ENCODE data around the gene ATG16L1.

The ATG16L1 gene

GRCh38 chr2:233328922-233329321 is 77.4 kb downstream of the ATG16L1 start:
- TF ChIP-seq, protein P1, sequence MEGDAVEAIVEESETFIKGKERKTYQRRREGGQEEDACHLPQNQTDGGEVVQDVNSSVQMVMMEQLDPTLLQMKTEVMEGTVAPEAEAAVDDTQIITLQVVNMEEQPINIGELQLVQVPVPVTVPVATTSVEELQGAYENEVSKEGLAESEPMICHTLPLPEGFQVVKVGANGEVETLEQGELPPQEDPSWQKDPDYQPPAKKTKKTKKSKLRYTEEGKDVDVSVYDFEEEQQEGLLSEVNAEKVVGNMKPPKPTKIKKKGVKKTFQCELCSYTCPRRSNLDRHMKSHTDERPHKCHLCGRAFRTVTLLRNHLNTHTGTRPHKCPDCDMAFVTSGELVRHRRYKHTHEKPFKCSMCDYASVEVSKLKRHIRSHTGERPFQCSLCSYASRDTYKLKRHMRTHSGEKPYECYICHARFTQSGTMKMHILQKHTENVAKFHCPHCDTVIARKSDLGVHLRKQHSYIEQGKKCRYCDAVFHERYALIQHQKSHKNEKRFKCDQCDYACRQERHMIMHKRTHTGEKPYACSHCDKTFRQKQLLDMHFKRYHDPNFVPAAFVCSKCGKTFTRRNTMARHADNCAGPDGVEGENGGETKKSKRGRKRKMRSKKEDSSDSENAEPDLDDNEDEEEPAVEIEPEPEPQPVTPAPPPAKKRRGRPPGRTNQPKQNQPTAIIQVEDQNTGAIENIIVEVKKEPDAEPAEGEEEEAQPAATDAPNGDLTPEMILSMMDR (IDR thresholded peaks at IDR 0.05; ENCODE audit: low read length), result no peak
- TF ChIP-seq EZH2 (IDR thresholded peaks at IDR 0.05; ENCODE audit: borderline replicate concordance, low read length), result no peak
- no peak overlapping the region for H3K27ac ChIP-seq (ENCODE audit: low read depth, low read length, poor library complexity, severe bottlenecking)
- H2AFZ ChIP-seq (ENCODE audit: low read length), result no peak overlapping the region

DNA sequence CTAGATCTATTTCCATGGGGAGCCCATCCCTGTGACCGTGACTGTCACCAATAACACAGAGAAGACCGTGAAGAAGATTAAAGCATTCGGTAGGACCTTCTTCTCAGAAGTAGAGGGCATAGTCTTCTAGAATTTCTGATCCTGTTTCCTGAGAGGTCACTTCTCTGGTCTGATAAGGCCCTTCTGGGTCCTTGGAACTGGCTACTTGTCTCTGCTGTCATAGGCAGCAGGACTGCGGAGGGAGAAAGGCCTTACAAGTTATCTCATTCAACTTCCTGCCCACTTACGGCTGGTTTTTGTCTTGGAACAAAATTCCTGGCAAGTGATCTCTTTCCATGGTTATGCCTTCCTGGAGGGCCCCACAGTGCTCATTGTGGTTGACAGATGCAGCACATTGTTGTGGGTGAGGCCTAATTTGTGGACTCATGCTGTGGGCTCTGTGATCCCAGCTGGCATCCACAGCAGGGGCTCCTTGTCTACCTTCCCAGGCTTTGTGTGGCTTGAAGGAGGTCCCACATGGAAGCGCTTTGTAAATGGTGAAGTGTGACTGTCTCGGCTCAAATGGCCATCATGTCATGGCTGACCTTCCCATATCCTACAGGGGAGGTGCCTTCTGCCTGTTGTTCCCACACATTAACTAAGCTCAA is 78.1 kb downstream of the ATG16L1 start:
- H3K4me2 ChIP-seq (ENCODE audit: low read length), result no peak overlapping the region
- peaks cover 12% of the 10 kb centered on the region for H3K4me1 ChIP-seq (ENCODE audit: insufficient read depth, low read length, severe bottlenecking)
- H4K20me1 ChIP-seq (ENCODE audit: insufficient read depth, low read length), result no peaks in the 10 kb centered on the region
- H3K27ac ChIP-seq (ENCODE audit: low read depth, low read length, poor library complexity, severe bottlenecking), result no peak overlapping the region
- no peaks in the 10 kb centered on the region for H3K36me3 ChIP-seq (ENCODE audit: insufficient read depth, low read length)
- H3K9me3 ChIP-seq (ENCODE audit: low read length), result 0 out of 2 replicates have a peak, but pooled peaks cover 2% of the 10 kb centered on the region
- no peaks in the 10 kb centered on the region; the same call in 1 of the 2 replicates for H3K27me3 ChIP-seq (ENCODE audit: insufficient read depth, low read length)
- H2AFZ ChIP-seq (ENCODE audit: low read length), result no peak overlapping the region
- H3K79me2 ChIP-seq (ENCODE audit: insufficient read depth, low read length), result no peaks in the 10 kb centered on the region
- H3K9me2 ChIP-seq (ENCODE audit: low read depth, low read length), result no peaks in the 10 kb centered on the region
- no peak overlapping the region for H3K9ac ChIP-seq (ENCODE audit: low read length)
- H3K4me3 ChIP-seq (ENCODE audit: low read depth, low read length, poor library complexity, severe bottlenecking), result no peak overlapping the region
- H3F3A ChIP-seq (ENCODE audit: insufficient read depth, low read length), result no peaks in the 10 kb centered on the region
- TF ChIP-seq, protein P1 (IDR thresholded peaks at IDR 0.05; ENCODE audit: low read length), result no peak
- no peak for TF ChIP-seq EZH2 (IDR thresholded peaks at IDR 0.05; ENCODE audit: borderline replicate concordance, low read length)

More at GRCh38 chr2:233328922-233329321, 77.4 kb downstream of the ATG16L1 start:
- Histone ChIP-seq H3K4me2 (ENCODE audit: low read length) (no peak overlapping the region), H3K9me3 (ENCODE audit: low read length) (0 out of 2 replicates have a peak, but pooled peaks cover 2% of the 10 kb centered on the region), H3K4me3 (ENCODE audit: low read depth, low read length, poor library complexity, severe bottlenecking) (no peak overlapping the region), H3K79me2 (ENCODE audit: insufficient read depth, low read length) (no peaks in the 10 kb centered on the region), H3K9me2 (ENCODE audit: low read depth, low read length) (no peaks in the 10 kb centered on the region), H3K36me3 (ENCODE audit: insufficient read depth, low read length) (no peaks in the 10 kb centered on the region), H4K20me1 (ENCODE audit: insufficient read depth, low read length) (no peaks in the 10 kb centered on the region), H3K4me1 (ENCODE audit: insufficient read depth, low read length, severe bottlenecking) (peaks cover 12% of the 10 kb centered on the region), H3K9ac (ENCODE audit: low read length) (no peak overlapping the region), H3F3A (ENCODE audit: insufficient read depth, low read length) (no peaks in the 10 kb centered on the region), H3K27me3 (ENCODE audit: insufficient read depth, low read length) (no peaks in the 10 kb centered on the region; the same call in 1 of the 2 replicates)

- TF ChIP-seq, protein P1 (IDR thresholded peaks at IDR 0.05; ENCODE audit: low read length), result no peak
- TF ChIP-seq EZH2 (IDR thresholded peaks at IDR 0.05; ENCODE audit: borderline replicate concordance, low read length), result no peak
- Histone ChIP-seq H3K79me2 (ENCODE audit: insufficient read depth, low read length) (no peaks in the 10 kb centered on the region), H3K4me3 (ENCODE audit: low read depth, low read length, poor library complexity, severe bottlenecking) (peak overlapping the region; percentile 35), H3K9ac (ENCODE audit: low read length) (no peak overlapping the region), H4K20me1 (ENCODE audit: insufficient read depth, low read length) (no peaks in the 10 kb centered on the region), H3K36me3 (ENCODE audit: insufficient read depth, low read length) (no peaks in the 10 kb centered on the region), H3K9me3 (ENCODE audit: low read length) (0 out of 2 replicates have a peak, but pooled peaks cover 2% of the 10 kb centered on the region), H3F3A (ENCODE audit: insufficient read depth, low read length) (no peaks in the 10 kb centered on the region), H3K4me1 (ENCODE audit: insufficient read depth, low read length, severe bottlenecking) (peaks cover 12% of the 10 kb centered on the region), H3K27me3 (ENCODE audit: insufficient read depth, low read length) (0 out of 2 replicates have a peak, but pooled peaks cover 5% of the 10 kb centered on the region), H2AFZ (ENCODE audit: low read length) (peak overlapping the region; percentile 88), H3K4me2 (ENCODE audit: low read length) (peak overlapping the region; percentile 51), H3K27ac (ENCODE audit: low read depth, low read length, poor library complexity, severe bottlenecking) (peak overlapping the region; percentile 46), H3K9me2 (ENCODE audit: low read depth, low read length) (no peaks in the 10 kb centered on the region)
Measured at GRCh38 chr2:233331536-233331935, 80.1 kb downstream of the ATG16L1 start.

Measured in OCI-LY1 (cell line).